Mononuclear cell (primary cell): ENCODE measurements around the gene ESCO1. TPM values are rescaled to one million over a fixed set of nuclear protein-coding genes. Genes with fewer than 3 reads are reported as not detected.
"Not testable (repeated sequence)": the region's sequence is repeated elsewhere in the genome, so short reads cannot be mapped to it uniquely, and the experiment has no call there.

ENCODE experiments used
- H3K27me3 ChIP-seq: 2 replicates; pipeline ENCODE4 v1.6.0; 2011; ENCODE audit warnings: low read length, control low read depth; ENCODE audit not compliant: insufficient read depth
- H3K4me1 ChIP-seq: 2 replicates; pipeline ENCODE4 v1.5.1; 2011; ENCODE audit warnings: mild to moderate bottlenecking, low read length, control low read depth; ENCODE audit not compliant: insufficient read depth
- H3K4me3 ChIP-seq: 2 replicates; pipeline ENCODE4 v1.5.1; 2011; ENCODE audit warnings: mild to moderate bottlenecking, low read length, moderate library complexity
- H3K9me3 ChIP-seq: 2 replicates; pipeline ENCODE4 v1.5.1; 2011; ENCODE audit warnings: low read depth, mild to moderate bottlenecking, control low read depth, low read length
- total RNA-seq: library from RNA; depleted of rRNA; stranded (reverse); fragments of >200 nt; gene quantifications from one replicate; pipeline ENCODE4 v1.2.3, GENCODE V29; 2012

ESCO1 gene, protein sequence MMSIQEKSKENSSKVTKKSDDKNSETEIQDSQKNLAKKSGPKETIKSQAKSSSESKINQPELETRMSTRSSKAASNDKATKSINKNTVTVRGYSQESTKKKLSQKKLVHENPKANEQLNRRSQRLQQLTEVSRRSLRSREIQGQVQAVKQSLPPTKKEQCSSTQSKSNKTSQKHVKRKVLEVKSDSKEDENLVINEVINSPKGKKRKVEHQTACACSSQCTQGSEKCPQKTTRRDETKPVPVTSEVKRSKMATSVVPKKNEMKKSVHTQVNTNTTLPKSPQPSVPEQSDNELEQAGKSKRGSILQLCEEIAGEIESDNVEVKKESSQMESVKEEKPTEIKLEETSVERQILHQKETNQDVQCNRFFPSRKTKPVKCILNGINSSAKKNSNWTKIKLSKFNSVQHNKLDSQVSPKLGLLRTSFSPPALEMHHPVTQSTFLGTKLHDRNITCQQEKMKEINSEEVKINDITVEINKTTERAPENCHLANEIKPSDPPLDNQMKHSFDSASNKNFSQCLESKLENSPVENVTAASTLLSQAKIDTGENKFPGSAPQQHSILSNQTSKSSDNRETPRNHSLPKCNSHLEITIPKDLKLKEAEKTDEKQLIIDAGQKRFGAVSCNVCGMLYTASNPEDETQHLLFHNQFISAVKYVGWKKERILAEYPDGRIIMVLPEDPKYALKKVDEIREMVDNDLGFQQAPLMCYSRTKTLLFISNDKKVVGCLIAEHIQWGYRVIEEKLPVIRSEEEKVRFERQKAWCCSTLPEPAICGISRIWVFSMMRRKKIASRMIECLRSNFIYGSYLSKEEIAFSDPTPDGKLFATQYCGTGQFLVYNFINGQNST
- 38.0 TPM for total RNA-seq

GRCh38 chr18:21600526-21601410, at the start of gene ESCO1:
Gene ESCO1, minus strand, starts transcription at chr18:21600704. Its CDS starts 25,861 bp downstream, at chr18:21574843.
- H3K4me3 ChIP-seq = peak within 1 kb of the TSS; percentile 95
- no peaks in the 10 kb centered on the region for H3K27me3 ChIP-seq
- H3K4me1 ChIP-seq = peaks cover 37% of the 10 kb centered on the region
- H3K9me3 ChIP-seq = no peaks in the 10 kb centered on the region

DNA sequence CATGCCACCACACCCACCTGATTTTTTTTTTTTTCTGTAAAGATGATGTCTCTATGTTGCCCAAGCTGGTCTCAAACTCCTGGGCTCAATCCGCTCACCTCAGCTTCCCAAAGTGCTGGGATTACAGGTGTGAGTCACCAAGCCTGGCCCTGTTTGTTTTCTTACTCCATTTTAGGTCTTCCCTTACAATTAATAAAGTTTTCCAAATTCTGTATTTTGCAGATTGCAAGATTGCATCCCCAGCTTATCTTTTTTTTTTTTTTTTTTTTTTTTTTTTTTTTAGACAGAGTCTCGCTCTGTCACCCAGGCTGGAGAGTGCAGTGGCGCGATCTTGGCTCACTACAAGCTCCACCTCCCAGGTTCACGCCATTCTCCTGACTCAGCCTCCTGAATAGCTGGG, 39.9 kb upstream of the ESCO1 start:
- not testable (repeated sequence) for H3K4me3 ChIP-seq, H3K27me3 ChIP-seq, H3K9me3 ChIP-seq, H3K4me1 ChIP-seq

DNA sequence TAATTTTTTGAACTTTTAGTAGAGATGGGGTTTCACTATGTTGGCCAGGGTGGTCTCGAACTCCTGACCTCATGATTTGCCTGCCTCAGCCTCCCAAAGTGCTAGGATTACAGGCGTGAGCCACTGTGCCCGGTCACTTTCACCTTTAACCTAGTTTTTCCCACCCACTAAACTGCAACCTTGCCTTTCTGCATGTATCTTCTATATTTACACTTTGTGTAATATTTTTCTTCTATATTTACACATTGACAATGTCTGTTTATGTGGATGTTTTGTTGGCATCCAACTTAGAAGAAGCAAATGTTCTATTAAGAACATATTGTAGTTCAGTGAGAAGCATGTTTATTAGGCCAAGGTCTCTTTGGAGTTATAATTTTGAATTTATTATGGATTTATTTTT, 38.3 kb upstream of the ESCO1 start:
- Histone ChIP-seq H3K9me3 (no peaks in the 10 kb centered on the region), H3K27me3 (no peaks in the 10 kb centered on the region), H3K4me3 (no peak overlapping the region), H3K4me1 (no peaks in the 10 kb centered on the region)

DNA sequence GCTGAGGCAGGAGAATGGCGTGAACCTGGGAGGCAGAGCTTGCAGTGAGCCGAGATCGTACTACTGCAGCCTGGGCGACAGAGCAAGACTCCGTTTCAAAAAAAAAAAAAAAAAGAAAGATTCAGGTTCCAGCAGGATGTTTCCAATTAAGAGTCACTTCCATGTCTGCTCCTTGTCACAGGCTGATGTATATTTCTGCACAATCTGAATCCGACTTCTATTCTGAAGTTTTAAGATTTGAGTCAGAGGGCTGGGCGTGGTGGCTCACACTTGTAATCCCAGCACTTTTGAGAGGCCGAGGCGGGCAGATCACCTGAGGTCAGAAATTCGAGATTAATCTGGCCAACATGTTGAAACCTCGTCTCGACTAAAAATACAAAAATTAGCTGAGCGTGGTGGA, 36.3 kb upstream of the ESCO1 start:
- Histone ChIP-seq H3K27me3 (no peaks in the 10 kb centered on the region), H3K9me3 (no peaks in the 10 kb centered on the region), H3K4me1 (no peaks in the 10 kb centered on the region), H3K4me3 (no peak overlapping the region)

DNA sequence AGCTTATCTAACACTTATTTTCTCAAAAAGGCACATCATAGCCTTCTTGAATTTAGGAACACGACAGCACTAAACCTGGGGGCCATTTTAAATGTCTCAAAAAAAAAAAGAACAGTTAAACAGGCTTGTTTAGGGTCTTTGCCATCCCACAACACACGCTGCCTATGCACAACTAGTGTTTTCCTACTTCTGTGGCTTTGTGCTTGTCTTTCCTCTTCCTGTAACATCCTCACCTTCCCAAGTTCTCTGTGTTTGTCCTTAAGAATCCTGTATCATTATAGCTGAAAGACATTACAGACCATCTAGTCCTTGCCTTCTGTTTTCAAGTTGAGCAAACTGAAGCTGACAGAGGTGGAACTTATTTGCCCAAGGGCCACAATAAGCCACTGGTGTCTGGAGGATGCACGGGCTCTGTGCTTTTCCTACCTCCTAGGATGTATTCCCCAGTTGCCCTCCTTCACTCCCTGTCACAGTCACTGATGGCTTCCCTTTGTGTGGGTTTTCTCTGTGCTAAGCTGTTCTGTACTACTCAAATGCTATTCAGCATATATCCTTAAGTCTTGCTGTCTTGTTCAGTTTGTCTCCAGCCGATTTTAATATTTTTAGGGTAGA, 34.2 kb upstream of the ESCO1 start:
- Histone ChIP-seq H3K9me3 (no peaks in the 10 kb centered on the region), H3K27me3 (no peaks in the 10 kb centered on the region), H3K4me3 (no peak overlapping the region), H3K4me1 (no peaks in the 10 kb centered on the region)

DNA sequence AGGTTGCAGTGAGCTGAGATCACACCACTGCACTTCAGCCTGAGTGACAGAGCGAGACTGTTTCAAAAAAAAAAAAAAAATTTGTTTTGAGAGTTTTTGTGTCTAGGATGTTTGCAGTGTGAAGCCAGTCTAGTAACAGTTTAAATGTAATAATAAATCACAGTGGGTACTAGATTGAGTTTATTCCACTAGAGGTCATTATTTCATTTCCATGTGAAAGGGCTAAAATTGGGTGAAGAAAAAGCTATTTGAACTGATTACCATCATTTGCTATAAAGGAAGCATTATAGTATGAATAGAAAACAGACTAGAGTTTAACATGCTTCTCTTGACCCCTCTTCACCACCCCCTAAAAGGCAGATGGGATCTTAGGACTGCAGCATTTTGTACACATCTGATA, 31.9 kb upstream of the ESCO1 start:
- no peaks in the 10 kb centered on the region for H3K4me1 ChIP-seq
- H3K4me3 ChIP-seq = no peak overlapping the region
- H3K27me3 ChIP-seq = no peaks in the 10 kb centered on the region
- H3K9me3 ChIP-seq = no peaks in the 10 kb centered on the region

GRCh38 chr18:21629089-21629832, 28.8 kb upstream of the ESCO1 start:
- H3K27me3 ChIP-seq = no peaks in the 10 kb centered on the region
- H3K4me3 ChIP-seq = no peak overlapping the region
- no peaks in the 10 kb centered on the region for H3K9me3 ChIP-seq
- H3K4me1 ChIP-seq = no peaks in the 10 kb centered on the region

DNA sequence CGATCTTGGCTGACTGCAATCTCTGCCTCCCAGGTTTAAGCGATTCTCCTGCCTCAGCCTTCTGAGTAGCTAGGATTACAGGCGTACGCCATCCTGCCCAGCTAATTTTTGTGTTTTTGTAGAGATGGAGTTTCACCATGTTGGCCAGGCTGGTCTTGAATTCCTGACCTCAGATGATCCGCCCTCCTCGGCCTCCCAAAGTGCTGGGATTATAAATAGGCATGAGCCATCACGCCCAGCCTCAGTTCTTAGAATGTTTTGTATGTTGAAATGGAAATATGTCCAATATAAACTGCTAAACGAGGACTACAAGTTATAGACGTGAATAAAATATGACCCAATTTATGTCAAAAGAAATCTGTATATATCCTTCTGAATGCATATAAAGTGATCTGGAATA, 21.1 kb upstream of the ESCO1 start:
- not testable (repeated sequence) for H3K4me3 ChIP-seq, H3K27me3 ChIP-seq, H3K4me1 ChIP-seq, H3K9me3 ChIP-seq

DNA sequence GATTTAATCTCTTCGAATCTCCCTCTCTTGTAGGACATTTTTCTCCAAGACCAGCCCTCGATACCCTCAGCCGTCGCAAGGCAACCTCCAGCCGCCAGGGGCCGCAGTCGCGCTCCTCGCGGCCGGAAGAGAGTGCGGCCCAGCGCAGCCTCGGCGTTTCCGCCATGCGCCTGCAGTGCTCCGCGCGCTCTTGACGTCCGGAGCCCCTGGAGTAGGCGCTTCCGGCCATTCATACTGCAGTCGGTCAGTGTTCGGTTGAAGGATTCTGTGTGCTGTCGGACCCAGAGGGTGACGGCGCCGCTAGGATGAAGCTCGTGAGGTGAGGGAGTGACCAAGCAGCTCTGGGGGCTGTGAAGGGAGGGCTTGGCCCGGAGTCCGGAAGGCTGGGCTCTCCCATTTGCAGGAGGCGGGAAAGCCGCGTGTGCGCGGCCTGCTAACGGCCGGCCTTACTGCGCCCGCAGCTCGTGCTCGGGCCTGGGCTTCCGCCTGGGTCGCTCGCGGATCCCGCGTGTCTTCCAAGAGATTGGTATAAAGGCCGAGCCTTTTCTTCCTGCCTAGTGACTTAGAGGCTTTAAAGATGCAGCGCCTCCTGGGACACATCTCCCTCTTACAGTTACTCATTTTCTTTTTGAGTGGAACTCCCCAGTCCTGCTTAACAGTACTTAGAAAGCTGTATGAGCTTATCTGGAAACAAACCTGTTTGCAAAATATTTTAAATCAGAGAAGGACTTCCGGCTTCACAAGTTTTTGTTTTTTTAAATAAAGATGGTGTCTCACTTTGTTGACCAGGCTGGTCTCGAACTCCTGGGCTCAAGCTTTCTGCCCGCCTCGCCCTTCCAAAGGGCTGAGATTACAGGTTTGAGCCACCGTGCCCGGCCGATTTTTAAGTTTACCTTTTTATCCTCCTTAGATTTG, 11.9 kb upstream of the ESCO1 start, which contains the start of gene SNRPD1:
TSS of gene SNRPD1 (plus strand) at position 190 of the 915 bp plus-strand sequence. CDS start at position 306, 116 bp downstream.
- Histone ChIP-seq H3K4me3 (peak within 1 kb of the TSS; percentile 87), H3K27me3 (no peaks in the 10 kb centered on the region), H3K4me1 (peaks cover 22% of the 10 kb centered on the region), H3K9me3 (no peaks in the 10 kb centered on the region)

- H3K9me3 ChIP-seq, H3K27me3 ChIP-seq: not testable (repeated sequence)
- peak overlapping the region; percentile 87 for H3K4me3 ChIP-seq
Measured at GRCh38 chr18:21611401-21612124, 11.1 kb upstream of the ESCO1 start.

DNA sequence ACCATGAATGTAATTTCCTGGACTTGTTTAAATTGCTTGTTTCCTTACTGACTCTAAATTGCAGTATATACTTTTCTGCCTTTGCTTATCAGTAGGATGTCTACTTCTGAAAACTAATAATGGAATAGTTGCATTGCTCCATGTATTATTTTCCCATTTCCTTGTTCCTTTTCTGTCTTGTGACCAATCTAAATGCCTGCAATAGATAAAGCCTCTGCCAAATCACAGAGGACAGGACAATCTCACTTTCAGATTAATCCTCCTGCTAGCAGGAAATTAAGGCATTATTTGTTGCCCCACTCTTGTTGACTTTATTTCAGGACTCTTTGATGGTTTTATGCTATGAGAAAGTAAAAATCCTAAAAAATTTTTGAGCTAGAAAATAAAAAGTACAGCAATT, 4.7 kb upstream of the ESCO1 start:
- Histone ChIP-seq H3K9me3 (no peaks in the 10 kb centered on the region), H3K27me3 (no peaks in the 10 kb centered on the region), H3K4me1 (peaks cover 21% of the 10 kb centered on the region), H3K4me3 (no peak overlapping the region)

More at GRCh38 chr18:21611401-21612124, 11.1 kb upstream of the ESCO1 start:
- H3K4me1 ChIP-seq = peaks cover 22% of the 10 kb centered on the region

- H3K4me3 ChIP-seq = no peak overlapping the region
- peaks cover 22% of the 10 kb centered on the region for H3K4me1 ChIP-seq
- H3K9me3 ChIP-seq = no peaks in the 10 kb centered on the region
- no peaks in the 10 kb centered on the region for H3K27me3 ChIP-seq
Measured at GRCh38 chr18:21604671-21605070, 4.2 kb upstream of the ESCO1 start.

DNA sequence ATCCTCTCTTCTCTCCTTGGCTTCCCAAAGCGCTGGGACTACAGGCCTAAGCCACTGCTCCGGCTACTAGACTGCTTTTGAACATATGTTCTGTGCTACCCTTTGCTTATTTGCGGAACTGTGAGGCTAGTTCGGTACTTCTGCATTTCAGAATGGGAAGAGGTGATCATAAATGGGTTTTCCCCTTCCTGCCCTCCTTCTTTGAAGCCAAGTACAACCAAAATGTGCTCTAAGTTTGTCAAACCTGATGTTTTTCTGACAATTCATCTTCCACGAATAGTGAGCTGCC, 1.7 kb upstream of the ESCO1 start:
- H3K27me3 ChIP-seq = no peaks in the 10 kb centered on the region
- H3K4me3 ChIP-seq = no peak overlapping the region
- peaks cover 37% of the 10 kb centered on the region for H3K4me1 ChIP-seq
- H3K9me3 ChIP-seq = no peaks in the 10 kb centered on the region
